ENCODE measurements around the gene SZT2. TPM values are rescaled to one million over a fixed set of nuclear protein-coding genes. Genes with fewer than 3 reads are reported as not detected.

Gene SZT2
- total RNA-seq, 3 donors from 2014 or later: 29.1 to 49.2 (median 44.3) TPM

- Histone ChIP-seq H3K4me3 (no peak overlapping the region), H3K9me3 (no peaks in the 10 kb centered on the region), H3K27me3 (no peaks in the 10 kb centered on the region), H3K27ac (no peak overlapping the region), H3K36me3 (peaks cover 5% of the 10 kb centered on the region), H3K4me1 (no peaks in the 10 kb centered on the region)
- peak in 1 of 2 donors; percentile 38 for DNase-seq (ENCODE audit: low spot score in 2 of 2)
- intact Hi-C loops (cut with DNase I; ENCODE audit: low total_unique reads): no loop called here
- no peak for TF ChIP-seq POLR2AphosphoS5 (IDR thresholded peaks at IDR 0.05)
- TF ChIP-seq CTCF (IDR thresholded peaks at IDR 0.05): peak in 2 of 3 donors; percentile 50 to 68
- TF ChIP-seq POLR2A (IDR thresholded peaks at IDR 0.05): no peak
Measured at GRCh38 chr1:43414634-43415223, 25.0 kb downstream of the SZT2 start.

- H3K36me3 ChIP-seq: peaks cover 16% of the 10 kb centered on the region
Measured at GRCh38 chr1:43415901-43416300, 26.2 kb downstream of the SZT2 start.

DNA sequence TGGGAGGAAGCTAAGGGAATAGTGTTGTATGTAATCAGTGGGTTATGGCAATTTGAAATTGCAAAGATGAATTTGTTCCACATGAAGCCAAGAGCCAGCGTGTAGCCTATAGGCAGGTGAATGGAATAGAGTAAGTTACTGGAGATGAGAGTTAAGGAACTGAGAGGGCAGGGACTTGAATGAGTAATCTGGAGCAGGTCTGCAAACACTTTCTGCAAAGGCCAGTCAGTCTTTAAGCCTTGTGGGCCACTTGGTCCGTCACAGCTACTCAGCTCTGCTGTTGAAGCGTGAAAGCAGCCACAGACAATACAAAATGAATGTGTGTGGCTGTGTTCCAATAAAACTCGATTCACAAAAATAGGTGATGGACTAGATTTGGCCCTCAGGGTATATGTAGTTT, 29.2 kb downstream of the SZT2 start:
- TF ChIP-seq POLR2A (IDR thresholded peaks at IDR 0.05) (no peak), POLR2AphosphoS5 (IDR thresholded peaks at IDR 0.05) (no peak), CTCF (IDR thresholded peaks at IDR 0.05) (no peak)
- no peak overlapping the region for H3K27ac ChIP-seq
- H3K36me3 ChIP-seq: peaks cover 29% of the 10 kb centered on the region
- no peak overlapping the region for H3K4me3 ChIP-seq
- no peaks in the 10 kb centered on the region for H3K4me1 ChIP-seq
- no peaks in the 10 kb centered on the region for H3K9me3 ChIP-seq
- H3K27me3 ChIP-seq: no peaks in the 10 kb centered on the region
- no peak for DNase-seq (ENCODE audit: low spot score in 2 of 2)
- intact Hi-C loops (cut with DNase I; ENCODE audit: low total_unique reads): no loop called here

More at GRCh38 chr1:43415901-43416300, 26.2 kb downstream of the SZT2 start:
- no peak for DNase-seq (ENCODE audit: low spot score in 2 of 2)
- Histone ChIP-seq H3K4me1 (no peaks in the 10 kb centered on the region), H3K9me3 (no peaks in the 10 kb centered on the region), H3K27ac (no peak overlapping the region), H3K4me3 (no peak overlapping the region), H3K27me3 (no peaks in the 10 kb centered on the region)
- intact Hi-C loops (cut with DNase I; ENCODE audit: low total_unique reads): no loop called here
- no peak for TF ChIP-seq POLR2A (IDR thresholded peaks at IDR 0.05)
- TF ChIP-seq CTCF (IDR thresholded peaks at IDR 0.05): no peak
- no peak for TF ChIP-seq POLR2AphosphoS5 (IDR thresholded peaks at IDR 0.05)

DNA sequence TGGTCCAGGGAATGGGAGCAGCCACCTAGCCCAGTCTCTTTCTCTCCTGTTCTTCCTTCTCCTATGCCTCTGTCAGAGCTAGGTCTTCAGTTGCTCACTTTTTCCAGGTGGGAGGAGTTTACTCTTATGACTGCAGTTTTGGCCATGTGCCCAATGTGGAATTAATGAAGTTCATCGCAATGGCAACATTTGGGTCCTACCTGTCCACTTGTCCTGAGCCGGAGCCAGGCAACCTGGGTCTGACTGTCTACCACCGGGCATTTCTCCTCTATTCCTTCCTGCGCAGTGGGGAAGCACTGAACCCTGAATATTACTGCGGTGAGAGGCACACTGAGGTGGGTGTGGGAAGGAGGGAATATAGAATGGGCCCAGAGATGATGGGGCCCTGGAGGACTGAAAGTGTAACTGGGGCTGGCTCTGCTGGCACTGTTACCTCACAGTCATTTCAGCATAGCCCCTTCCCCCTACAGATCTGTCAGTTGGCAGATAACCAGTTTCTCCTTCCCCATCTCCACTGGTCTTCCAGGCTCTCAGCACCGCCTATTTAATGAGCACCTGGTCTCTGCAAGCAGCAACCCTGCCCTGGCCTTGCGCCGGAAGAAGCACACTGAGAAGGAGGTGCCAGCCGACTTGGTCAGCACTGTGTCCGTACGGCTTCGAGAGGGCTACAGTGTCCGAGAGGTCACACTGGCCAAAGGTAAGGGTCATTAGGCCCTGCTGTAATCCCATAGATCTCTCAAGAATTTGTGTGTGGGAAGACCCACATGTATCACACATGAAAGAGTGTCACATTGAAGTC, 30.1 kb downstream of the SZT2 start:
- no peak for TF ChIP-seq POLR2AphosphoS5 (IDR thresholded peaks at IDR 0.05)
- no peak for TF ChIP-seq POLR2A (IDR thresholded peaks at IDR 0.05)
- TF ChIP-seq CTCF (IDR thresholded peaks at IDR 0.05): no peak
- Histone ChIP-seq H3K27me3 (no peaks in the 10 kb centered on the region), H3K4me1 (no peaks in the 10 kb centered on the region), H3K36me3 (peaks cover 30% of the 10 kb centered on the region), H3K4me3 (no peak overlapping the region), H3K9me3 (no peaks in the 10 kb centered on the region), H3K27ac (no peak overlapping the region)
- no peak for DNase-seq (ENCODE audit: low spot score in 2 of 2)
- intact Hi-C loops (cut with DNase I; ENCODE audit: low total_unique reads): no loop called here

DNA sequence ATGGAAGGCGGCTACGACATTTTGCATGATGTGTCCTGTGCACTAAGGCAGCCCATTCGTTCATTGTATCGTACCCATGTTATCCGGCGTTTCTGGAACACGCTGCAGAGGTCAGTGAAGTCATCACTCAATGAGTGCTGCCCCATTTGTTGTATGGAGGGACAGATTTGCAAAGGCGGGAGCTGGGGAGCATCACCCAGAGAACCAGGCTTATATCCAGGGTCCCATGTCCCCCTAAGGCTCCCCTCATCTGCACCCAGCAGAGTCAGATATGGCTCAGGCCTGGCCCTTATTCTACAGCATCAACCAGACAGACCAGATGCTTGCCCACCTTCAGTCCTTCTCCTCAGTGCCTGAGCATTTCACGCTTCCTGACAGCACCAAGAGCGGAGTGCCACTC, 31.2 kb downstream of the SZT2 start:
- no peak for DNase-seq (ENCODE audit: low spot score in 2 of 2)
- H3K9me3 ChIP-seq: no peaks in the 10 kb centered on the region
- H3K4me1 ChIP-seq: no peaks in the 10 kb centered on the region
- no peak for TF ChIP-seq POLR2A (IDR thresholded peaks at IDR 0.05)
- TF ChIP-seq POLR2AphosphoS5 (IDR thresholded peaks at IDR 0.05): no peak
- TF ChIP-seq CTCF (IDR thresholded peaks at IDR 0.05): no peak
- intact Hi-C loops (cut with DNase I; ENCODE audit: low total_unique reads): no loop called here
- H3K27me3 ChIP-seq: no peaks in the 10 kb centered on the region
- H3K36me3 ChIP-seq: peaks cover 40% of the 10 kb centered on the region
- H3K4me3 ChIP-seq: no peak overlapping the region
- no peak overlapping the region for H3K27ac ChIP-seq

Data from breast epithelium (tissue), 4 donors.